IMR-90 (cell line): Measurements from ENCODE around the gene MSANTD1. TPM values are rescaled to one million over a fixed set of nuclear protein-coding genes. Genes with fewer than 3 reads are reported as not detected.

Source experiments
- ATAC-seq: fragments of 200-7000 bp; cut with Tn5 transposase; 2 replicates; pipeline ENCODE4 v1.9.1; 2020; ENCODE audit warnings: low read depth, mild to moderate bottlenecking, moderate library complexity
- BruUV-seq: library from RNA; stranded (reverse); fragments of 400-500 nt; replicated peaks from 2 replicates; lab custom pipeline; 2021; lab: Mats Ljungman, UMichigan
- CTCF ChIA-PET: fragments of 300-600 bp; formaldehyde crosslinking; extraction: SDS; loops from one replicate; lab custom pipeline; 2021; ENCODE audit warnings: antibody characterized with exemption; lab: Yijun Ruan, JAX
- POLR2A ChIA-PET: fragments of 300-600 bp; sonication (Branson Sonifier 250); formaldehyde crosslinking; loops from one replicate; lab custom pipeline; 2022; ENCODE audit warnings: antibody characterized with exemption; ENCODE audit not compliant: unreplicated experiment; lab: Charles Lee
- DNase-seq: peaks from one replicate; pipeline ENCODE4 v3.0.0; 2013
- H2AFZ ChIP-seq: replicated peaks from 2 replicates; pipeline ENCODE3; 2013; ENCODE audit warnings: low read length, mild to moderate bottlenecking; ENCODE audit not compliant: poor library complexity
- H2AK5ac ChIP-seq: 2 replicates; pipeline ENCODE4 v1.6.1; 2013; ENCODE audit warnings: low read depth, low read length, inconsistent platforms
- H2AK9ac ChIP-seq: replicated peaks from 2 replicates; pipeline ENCODE3; 2013; ENCODE audit warnings: mild to moderate bottlenecking, low read depth, low read length, moderate library complexity; ENCODE audit not compliant: poor library complexity
- H2BK120ac ChIP-seq: 2 replicates; pipeline ENCODE4 v1.6.1; 2013; ENCODE audit warnings: low read depth, low read length, inconsistent platforms
- H2BK15ac ChIP-seq: 3 replicates; pipeline ENCODE4 v1.6.1; 2013; ENCODE audit warnings: low read depth, low read length, inconsistent platforms
- H2BK20ac ChIP-seq: 2 replicates; pipeline ENCODE4 v1.6.1; 2013; ENCODE audit warnings: low read depth, mild to moderate bottlenecking, inconsistent platforms, low read length, moderate library complexity
- H2BK5ac ChIP-seq: 2 replicates; pipeline ENCODE4 v1.6.1; 2013; ENCODE audit warnings: mild to moderate bottlenecking, low read depth, low read length, inconsistent platforms; ENCODE audit not compliant: poor library complexity, severe bottlenecking
- H3K14ac ChIP-seq: replicated peaks from 2 replicates; pipeline ENCODE4 v1.6.1; 2013; ENCODE audit warnings: low read depth, low read length, inconsistent platforms
- H3K18ac ChIP-seq: 2 replicates; pipeline ENCODE4 v1.6.1; 2013; ENCODE audit warnings: low read depth, low read length, control low read depth
- H3K23ac ChIP-seq: 2 replicates; pipeline ENCODE4 v1.6.1; 2013; ENCODE audit warnings: low read depth, low read length, inconsistent platforms
- H3K27ac ChIP-seq: 2 replicates; pipeline ENCODE4 v1.5.1; 2013; ENCODE audit warnings: mild to moderate bottlenecking, control low read depth, low read length; ENCODE audit not compliant: insufficient read depth
- H3K27me3 ChIP-seq: 2 replicates; pipeline ENCODE4 v1.6.1; 2013; ENCODE audit warnings: low read length; ENCODE audit not compliant: control insufficient read depth, insufficient read depth
- H3K36me3 ChIP-seq: 2 replicates; pipeline ENCODE4 v1.6.1; 2013; ENCODE audit warnings: low read length, mixed read lengths; ENCODE audit not compliant: control insufficient read depth, insufficient read depth
- H3K4ac ChIP-seq: 2 replicates; pipeline ENCODE4 v1.6.1; 2013; ENCODE audit warnings: low read depth, low read length, inconsistent platforms
- H3K4me1 ChIP-seq: 2 replicates; pipeline ENCODE4 v1.6.1; 2013; ENCODE audit warnings: low read length, mixed read lengths; ENCODE audit not compliant: control insufficient read depth, insufficient read depth
- H3K4me2 ChIP-seq: 2 replicates; pipeline ENCODE4 v1.6.1; 2013; ENCODE audit warnings: low read depth, mild to moderate bottlenecking, control low read depth, low read length, moderate library complexity
- H3K4me3 ChIP-seq: 2 replicates; pipeline ENCODE4 v1.5.1; 2013; ENCODE audit warnings: low read depth, mild to moderate bottlenecking, control low read depth, low read length, moderate library complexity; ENCODE audit not compliant: insufficient read depth
- H3K56ac ChIP-seq: 2 replicates; pipeline ENCODE4 v1.6.1; 2013; ENCODE audit warnings: low read length, inconsistent platforms; ENCODE audit not compliant: insufficient read depth; ENCODE audit errors: extremely low read depth
- H3K79me1 ChIP-seq, 2 experiments: 2 replicates each; pipeline ENCODE4 v1.6.1; 2013; ENCODE audit warnings: low read length in 2 of 2, inconsistent platforms in 1 of 2, low read depth in 1 of 2
- H3K9ac ChIP-seq: 2 replicates; pipeline ENCODE4 v1.6.1; 2013; ENCODE audit warnings: low read depth, low read length, control low read depth
- H3K9me1 ChIP-seq: 2 replicates; pipeline ENCODE4 v1.6.1; 2013; ENCODE audit warnings: low read length, inconsistent platforms; ENCODE audit not compliant: insufficient read depth
- H3K9me3 ChIP-seq: 2 replicates; pipeline ENCODE4 v1.6.1; 2013; ENCODE audit warnings: low read length; ENCODE audit not compliant: control insufficient read depth, insufficient read depth
- H4K20me1 ChIP-seq: 2 replicates; pipeline ENCODE4 v1.6.1; 2013; ENCODE audit warnings: low read length, inconsistent platforms; ENCODE audit not compliant: insufficient read depth
- H4K5ac ChIP-seq: 2 replicates; pipeline ENCODE4 v1.6.1; 2013; ENCODE audit warnings: mild to moderate bottlenecking, low read depth, low read length, control low read depth
- H4K8ac ChIP-seq, 2 experiments: 2 replicates each; pipeline ENCODE4 v1.6.1; 2013; ENCODE audit warnings: low read depth in 2 of 2, low read length in 2 of 2, control low read depth in 1 of 2, inconsistent platforms in 1 of 2
- H4K91ac ChIP-seq: 2 replicates; pipeline ENCODE4 v1.6.1; 2013; ENCODE audit warnings: low read depth, low read length, inconsistent platforms; ENCODE audit not compliant: insufficient read depth
- NFE2L2 ChIP-seq: fragments of 150-350 bp; IDR thresholded peaks from 2 replicates; pipeline ENCODE4 v1.6.1; 2016; ENCODE audit warnings: low read depth, mild to moderate bottlenecking, low read length
- WGBS, 2 experiments: methylation state at CpG; one replicate each; pipeline versions ENCODE4 v1.1.5 to v1.1.7; 2013; ENCODE audit warnings: missing lambda C conversion rate in 2 of 2; ENCODE audit not compliant: insufficient read length in 1 of 2; ENCODE audit errors: extremely low coverage in 2 of 2; 5-methylcytosine and 5-hydroxymethylcytosine counted together
- dilution Hi-C: fragments of 300-500 bp; cut with HindIII; formaldehyde crosslinking; loops from one replicate; pipeline ENCODE4 v1.14.3; 2018; ENCODE audit warnings: low sequenced_read_pairs; ENCODE audit not compliant: unreplicated experiment
- in situ Hi-C: fragments of 300-500 bp; cut with MboI; formaldehyde crosslinking; loops from 3 replicates; pipeline ENCODE4 v1.14.3; 2019; ENCODE audit warnings: low sequenced_read_pairs, inconsistent platforms, mixed read lengths
- intact Hi-C: fragments of 100-400 bp; cut with micrococcal nuclease; formaldehyde crosslinking; loops from 2 replicates; pipeline ENCODE4 v1.10.0; 2022
- polyA plus RNA-seq, 3 experiments: library from polyadenylated mRNA; depleted of rRNA; stranded (reverse); fragments of >200 nt; gene quantifications; 2 replicates each; pipeline ENCODE4 v1.2.3, GENCODE V29; 2012; ENCODE audit warnings: low replicate concordance in 1 of 3
- total RNA-seq: library from RNA; depleted of rRNA; stranded (reverse); fragments of >200 nt; gene quantifications from 2 replicates; pipeline ENCODE4 v1.2.3, GENCODE V29; 2012

Gene MSANTD1
- total and polyA plus RNA-seq, 2 of the 4 experiments (the other 2 are of a cell fraction): under 0.01 to 0.07 TPM

DNA sequence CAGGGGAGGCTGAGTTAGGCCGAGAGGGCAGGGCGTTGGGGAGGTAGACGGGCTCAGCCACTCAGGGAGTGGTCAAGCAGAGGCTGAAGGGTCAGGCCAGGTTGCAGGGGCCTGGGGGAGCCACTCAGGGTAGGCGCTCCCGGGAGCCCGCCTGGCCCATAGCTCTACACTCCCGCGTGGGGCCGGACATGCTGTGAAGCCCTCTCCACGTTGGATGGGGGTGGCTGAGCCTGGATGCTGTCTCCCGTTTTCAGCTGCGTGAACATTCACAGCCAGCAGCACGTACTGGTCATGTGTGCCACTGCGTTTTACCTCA is 14.0 kb upstream of the MSANTD1 start:
- Histone ChIP-seq H4K5ac (no peak overlapping the region), H3K9me1 (peaks cover 3% of the 10 kb centered on the region; the same call in 1 of the 2 replicates), H3K36me3 (peaks cover 65% of the 10 kb centered on the region), H3K23ac (no peak overlapping the region), H3K79me1 (no peaks in the 10 kb centered on the region), H2AK9ac (peak overlapping the region; percentile 61), H3K14ac (no peak overlapping the region), H3K27ac (no peak overlapping the region), H3K18ac (no peak overlapping the region), H2AFZ (no peak overlapping the region), H3K4me2 (no peak overlapping the region), H2BK15ac (no peak overlapping the region), H2BK20ac (no peak overlapping the region), H3K9me3 (no peaks in the 10 kb centered on the region), H3K9ac (no peak overlapping the region), H3K4me1 (no peaks in the 10 kb centered on the region; the same call in 1 of the 2 replicates), H3K27me3 (no peaks in the 10 kb centered on the region), H3K56ac (no peak overlapping the region), H4K91ac (no peak overlapping the region), H2BK5ac (no peak overlapping the region), H4K20me1 (no peaks in the 10 kb centered on the region), H2BK120ac (no peak overlapping the region), H2AK5ac (no peak overlapping the region), H3K4ac (no peak overlapping the region), H3K4me3 (no peak overlapping the region), H4K8ac (no peak overlapping the region)
- BruUV-seq: no TSS peak
- 96% methylated on average over 6 of the region's 14 CpGs; no CpG with 5 or more reads in 1 of the 2 experiments for WGBS, 2 experiments
- ChIA-PET CTCF (no interaction called here), POLR2A (no interaction called here)
- dilution Hi-C loops (no loop called here), intact Hi-C loops (no loop called here), in situ Hi-C loops (no loop called here)
- no peak for TF ChIP-seq NFE2L2
- DNase-seq (no peak), ATAC-seq (no peak)
